ENCODE data around the gene NOX3.
"Not testable (repeated sequence)": the region's sequence is repeated elsewhere in the genome, so short reads cannot be mapped to it uniquely, and the experiment has no call there.

DNA sequence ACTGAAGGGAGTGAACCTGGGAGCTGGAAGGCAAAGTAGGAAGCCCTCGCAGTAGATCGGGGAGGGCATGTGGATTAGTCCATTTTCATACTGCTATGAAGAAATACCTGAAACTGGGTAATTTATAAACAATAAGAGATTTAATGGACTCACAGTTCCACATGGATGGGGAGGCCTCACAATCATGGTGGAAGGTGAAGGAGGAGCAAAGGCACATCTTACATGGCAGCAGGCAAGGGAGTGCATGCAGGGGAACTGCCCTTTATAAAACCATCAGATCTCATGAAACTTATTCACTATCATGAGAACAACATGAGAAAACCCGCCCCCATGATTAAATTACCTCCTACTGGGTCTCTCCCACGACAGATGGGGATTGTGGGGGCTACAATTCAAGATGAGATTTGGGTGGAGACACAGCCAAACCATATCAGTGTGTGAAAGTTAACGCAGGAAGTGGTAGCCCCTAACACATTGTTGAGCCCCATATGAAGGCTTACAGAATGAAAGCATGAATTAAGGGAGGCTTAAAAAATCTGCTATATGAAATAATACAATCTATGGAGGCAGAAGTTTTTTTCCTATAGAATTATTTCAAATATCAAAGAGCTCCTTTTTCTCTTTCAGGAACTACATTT is 15.5 kb upstream of the NOX3 start:
- TF ChIP-seq, protein P1, sequence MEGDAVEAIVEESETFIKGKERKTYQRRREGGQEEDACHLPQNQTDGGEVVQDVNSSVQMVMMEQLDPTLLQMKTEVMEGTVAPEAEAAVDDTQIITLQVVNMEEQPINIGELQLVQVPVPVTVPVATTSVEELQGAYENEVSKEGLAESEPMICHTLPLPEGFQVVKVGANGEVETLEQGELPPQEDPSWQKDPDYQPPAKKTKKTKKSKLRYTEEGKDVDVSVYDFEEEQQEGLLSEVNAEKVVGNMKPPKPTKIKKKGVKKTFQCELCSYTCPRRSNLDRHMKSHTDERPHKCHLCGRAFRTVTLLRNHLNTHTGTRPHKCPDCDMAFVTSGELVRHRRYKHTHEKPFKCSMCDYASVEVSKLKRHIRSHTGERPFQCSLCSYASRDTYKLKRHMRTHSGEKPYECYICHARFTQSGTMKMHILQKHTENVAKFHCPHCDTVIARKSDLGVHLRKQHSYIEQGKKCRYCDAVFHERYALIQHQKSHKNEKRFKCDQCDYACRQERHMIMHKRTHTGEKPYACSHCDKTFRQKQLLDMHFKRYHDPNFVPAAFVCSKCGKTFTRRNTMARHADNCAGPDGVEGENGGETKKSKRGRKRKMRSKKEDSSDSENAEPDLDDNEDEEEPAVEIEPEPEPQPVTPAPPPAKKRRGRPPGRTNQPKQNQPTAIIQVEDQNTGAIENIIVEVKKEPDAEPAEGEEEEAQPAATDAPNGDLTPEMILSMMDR (IDR thresholded peaks at IDR 0.05; ENCODE audit: low read depth, low read length, poor library complexity, severe bottlenecking), result not testable (repeated sequence)
- TF ChIP-seq EZH2phosphoT487 (IDR thresholded peaks at IDR 0.05; ENCODE audit: borderline replicate concordance, low read length), result not testable (repeated sequence)

Data from DOHH2 (cell line).